ENCODE measurements around the gene PLRG1.

DNA sequence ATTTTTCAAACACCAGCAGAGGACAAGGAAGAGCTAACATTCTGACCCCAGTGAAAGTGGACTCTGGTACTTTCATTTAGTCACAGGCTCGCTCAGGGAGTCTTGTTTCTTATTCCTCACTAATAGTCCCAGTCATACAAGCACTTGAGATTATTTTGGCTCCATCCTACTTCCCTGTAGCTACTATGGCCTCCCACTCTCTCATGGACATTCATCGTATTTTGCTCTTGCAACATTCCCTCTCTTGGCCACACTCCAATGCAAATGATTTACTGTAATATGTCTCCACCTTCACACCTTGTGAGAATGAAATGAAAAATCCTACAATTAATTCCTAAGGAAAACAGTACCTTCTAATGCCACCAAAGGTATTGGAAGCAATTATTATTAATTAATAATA lies 21.3 kb downstream of the PLRG1 start:
- TF ChIP-seq CTCF (conservative IDR thresholded peaks at IDR 0.05; ENCODE audit: low read depth, low read length) (no peak), EZH2 (IDR thresholded peaks at IDR 0.05; ENCODE audit: borderline replicate concordance, low read depth, low read length, poor library complexity, severe bottlenecking) (no peak)

Measured in A673 (cell line).